ENCODE results near the gene SMTNL1.

- TF ChIP-seq CTCF (IDR thresholded peaks at IDR 0.05; ENCODE audit: low read depth, low read length, missing input control) (no peak), MAX (IDR thresholded peaks at IDR 0.05) (no peak)
Measured at GRCh38 chr11:57536947-57537619, at the start of gene SMTNL1.
